Measurements from ENCODE around the gene ZNF101.

Gene ZNF101

GRCh38 chr19:19649580-19649995 is 19.1 kb upstream of the ZNF101 start:
- in situ Hi-C loops (cut with HindIII; ENCODE audit: low sequenced_read_pairs), result no loop called here
- no peak for TF ChIP-seq CTCF (IDR thresholded peaks at IDR 0.05; ENCODE audit: low read depth, low read length, missing control alignments)
- DNase-seq (ENCODE audit: low read depth), result no peak
- H3K4me3 ChIP-seq (ENCODE audit: low read depth, low read length), result no peak overlapping the region

- TF ChIP-seq CTCF (IDR thresholded peaks at IDR 0.05; ENCODE audit: low read depth, low read length, missing control alignments), result no peak
- no peak for DNase-seq (ENCODE audit: low read depth)
- no peak overlapping the region for H3K4me3 ChIP-seq (ENCODE audit: low read depth, low read length)
- in situ Hi-C loops (cut with HindIII; ENCODE audit: low sequenced_read_pairs), result no loop called here
Measured at GRCh38 chr19:19650331-19650730, 18.3 kb upstream of the ZNF101 start.

GRCh38 chr19:19651076-19651475 is 17.6 kb upstream of the ZNF101 start:
- in situ Hi-C loops (cut with HindIII; ENCODE audit: low sequenced_read_pairs), result no loop called here
- TF ChIP-seq CTCF (IDR thresholded peaks at IDR 0.05; ENCODE audit: low read depth, low read length, missing control alignments), result no peak
- no peak for DNase-seq (ENCODE audit: low read depth)
- no peak overlapping the region for H3K4me3 ChIP-seq (ENCODE audit: low read depth, low read length)

- no peak for TF ChIP-seq CTCF (IDR thresholded peaks at IDR 0.05; ENCODE audit: low read depth, low read length, missing control alignments)
- DNase-seq (ENCODE audit: low read depth), result no peak
- H3K4me3 ChIP-seq (ENCODE audit: low read depth, low read length), result no peak overlapping the region
- in situ Hi-C loops (cut with HindIII; ENCODE audit: low sequenced_read_pairs), result no loop called here
Measured at GRCh38 chr19:19652482-19653295, 15.9 kb upstream of the ZNF101 start.

- no peak for TF ChIP-seq CTCF (IDR thresholded peaks at IDR 0.05; ENCODE audit: low read depth, low read length, missing control alignments)
- no peak for DNase-seq (ENCODE audit: low read depth)
- H3K4me3 ChIP-seq (ENCODE audit: low read depth, low read length), result no peak overlapping the region
- in situ Hi-C loops (cut with HindIII; ENCODE audit: low sequenced_read_pairs), result no loop called here
Measured at GRCh38 chr19:19653597-19654147, 15.0 kb upstream of the ZNF101 start.

GRCh38 chr19:19654441-19654840 is 14.2 kb upstream of the ZNF101 start:
- no peak for DNase-seq (ENCODE audit: low read depth)
- H3K4me3 ChIP-seq (ENCODE audit: low read depth, low read length), result no peak overlapping the region
- in situ Hi-C loops (cut with HindIII; ENCODE audit: low sequenced_read_pairs), result no loop called here
- no peak for TF ChIP-seq CTCF (IDR thresholded peaks at IDR 0.05; ENCODE audit: low read depth, low read length, missing control alignments)
